Osteocyte (in vitro differentiated cells): ENCODE data around the gene NR4A1. TPM values are rescaled to one million over a fixed set of nuclear protein-coding genes. Genes with fewer than 3 reads are reported as not detected.

Source experiments
- DNase-seq: peaks from one replicate; pipeline ENCODE4 v3.0.0; 2021; ENCODE audit warnings: mixed read lengths; ENCODE audit not compliant: unreplicated experiment; ENCODE audit errors: extremely low spot score
- H3K27ac Mint-ChIP-seq: one replicate; pipeline ENCODE4 v1.8.0; 2021; ENCODE audit warnings: mild to moderate bottlenecking, mixed read lengths; ENCODE audit not compliant: unreplicated experiment
- H3K27me3 Mint-ChIP-seq: one replicate; pipeline ENCODE4 v1.8.0; 2021; ENCODE audit warnings: mixed read lengths; ENCODE audit not compliant: unreplicated experiment
- H3K36me3 Mint-ChIP-seq: one replicate; pipeline ENCODE4 v1.8.0; 2021; ENCODE audit warnings: mixed read lengths; ENCODE audit not compliant: unreplicated experiment
- H3K4me1 Mint-ChIP-seq: one replicate; pipeline ENCODE4 v1.8.0; 2021; ENCODE audit warnings: mixed read lengths; ENCODE audit not compliant: unreplicated experiment
- H3K4me3 Mint-ChIP-seq: one replicate; pipeline ENCODE4 v1.8.0; 2021; ENCODE audit warnings: mild to moderate bottlenecking, moderate library complexity, mixed read lengths; ENCODE audit not compliant: unreplicated experiment
- H3K9me3 Mint-ChIP-seq: one replicate; pipeline ENCODE4 v1.8.0; 2021; ENCODE audit warnings: mixed read lengths; ENCODE audit not compliant: unreplicated experiment
- total RNA-seq: library from RNA; stranded (reverse); gene quantifications from 2 replicates; pipeline ENCODE4 v1.2.1, GENCODE V29; 2021
- TF ChIP-seq, protein P1 (sequence below): fragments of 200-600 bp; sonication (generic); IDR thresholded peaks from 2 replicates; pipeline ENCODE4 v1.5.0; 2021; ENCODE audit warnings: antibody characterized with exemption, mild to moderate bottlenecking, moderate library complexity

The NR4A1 gene
- total RNA-seq, 1 donor from 2014 or later, result 13.0 TPM

DNA sequence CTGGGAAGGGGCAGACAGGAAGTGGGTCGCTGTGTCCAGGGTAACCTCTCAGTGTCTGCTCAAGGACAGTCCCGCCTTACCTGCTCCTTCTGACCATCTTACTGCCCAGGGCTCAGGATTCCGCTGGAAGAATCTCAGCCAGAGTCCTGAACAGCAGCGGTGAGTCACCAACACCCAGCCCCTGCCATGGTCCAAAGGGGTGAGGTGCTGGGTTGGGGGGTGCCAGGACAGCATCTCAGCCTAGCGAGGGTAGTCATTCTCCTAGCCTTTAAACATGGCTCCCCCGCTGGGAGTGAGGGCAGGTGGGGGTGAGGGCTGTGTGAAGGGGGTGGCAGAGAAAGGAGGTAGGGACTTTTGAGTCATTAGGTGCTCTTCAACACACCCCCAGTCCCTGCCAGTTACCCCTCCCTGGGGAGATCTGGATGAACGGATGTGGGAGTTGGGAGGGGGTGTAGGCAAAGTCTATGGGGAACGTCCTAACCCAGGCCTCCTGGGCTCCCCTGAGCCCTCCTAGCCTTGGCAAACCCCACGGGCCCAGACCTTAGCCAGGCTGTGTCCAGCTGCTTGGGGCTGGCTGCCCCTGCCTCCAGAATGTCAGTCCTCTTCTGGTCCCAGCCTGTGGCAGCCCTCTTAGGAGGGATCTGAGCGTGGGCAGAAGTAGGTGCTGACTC is 42.0 kb upstream of the NR4A1 start:
- no peak for DNase-seq
- Mint-ChIP-seq H3K36me3 (peaks cover 2% of the 10 kb centered on the region), H3K27ac (peak overlapping the region; percentile 89), H3K4me3 (no peak overlapping the region), H3K9me3 (no peaks in the 10 kb centered on the region), H3K4me1 (peaks cover 37% of the 10 kb centered on the region), H3K27me3 (no peaks in the 10 kb centered on the region)
- TF ChIP-seq, protein P1, sequence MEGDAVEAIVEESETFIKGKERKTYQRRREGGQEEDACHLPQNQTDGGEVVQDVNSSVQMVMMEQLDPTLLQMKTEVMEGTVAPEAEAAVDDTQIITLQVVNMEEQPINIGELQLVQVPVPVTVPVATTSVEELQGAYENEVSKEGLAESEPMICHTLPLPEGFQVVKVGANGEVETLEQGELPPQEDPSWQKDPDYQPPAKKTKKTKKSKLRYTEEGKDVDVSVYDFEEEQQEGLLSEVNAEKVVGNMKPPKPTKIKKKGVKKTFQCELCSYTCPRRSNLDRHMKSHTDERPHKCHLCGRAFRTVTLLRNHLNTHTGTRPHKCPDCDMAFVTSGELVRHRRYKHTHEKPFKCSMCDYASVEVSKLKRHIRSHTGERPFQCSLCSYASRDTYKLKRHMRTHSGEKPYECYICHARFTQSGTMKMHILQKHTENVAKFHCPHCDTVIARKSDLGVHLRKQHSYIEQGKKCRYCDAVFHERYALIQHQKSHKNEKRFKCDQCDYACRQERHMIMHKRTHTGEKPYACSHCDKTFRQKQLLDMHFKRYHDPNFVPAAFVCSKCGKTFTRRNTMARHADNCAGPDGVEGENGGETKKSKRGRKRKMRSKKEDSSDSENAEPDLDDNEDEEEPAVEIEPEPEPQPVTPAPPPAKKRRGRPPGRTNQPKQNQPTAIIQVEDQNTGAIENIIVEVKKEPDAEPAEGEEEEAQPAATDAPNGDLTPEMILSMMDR, result no peak

DNA sequence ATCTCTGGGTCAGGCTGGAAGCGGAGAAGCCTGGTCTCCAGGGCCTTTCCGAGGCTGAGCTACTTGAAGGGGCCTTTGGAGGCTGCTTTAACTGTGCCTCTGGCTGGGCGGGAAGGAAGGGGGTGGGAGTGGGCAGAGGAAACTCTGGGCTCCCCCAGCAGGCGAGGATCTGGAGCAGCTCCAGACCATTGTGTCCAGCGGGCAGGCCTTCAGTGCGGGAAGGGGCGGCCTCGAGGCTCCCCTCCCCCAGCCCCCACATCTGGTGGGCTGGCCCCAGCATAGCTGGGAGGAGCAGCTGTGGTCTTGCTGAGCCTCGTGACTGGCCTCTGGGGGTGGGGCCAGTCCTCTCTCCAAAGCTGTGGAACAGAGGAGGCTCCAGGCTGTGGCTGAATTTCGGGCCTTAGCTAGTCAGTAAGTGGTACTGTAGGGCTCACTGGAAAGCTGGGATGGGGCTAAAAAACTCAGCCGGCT is 41.1 kb upstream of the NR4A1 start:
- no peaks in the 10 kb centered on the region for H3K9me3 Mint-ChIP-seq
- H3K27me3 Mint-ChIP-seq, result no peaks in the 10 kb centered on the region
- H3K27ac Mint-ChIP-seq, result peak overlapping the region; percentile 89
- peak overlapping the region; percentile 55 for H3K4me3 Mint-ChIP-seq
- TF ChIP-seq, protein P1, result no peak
- H3K36me3 Mint-ChIP-seq, result peaks cover 2% of the 10 kb centered on the region
- peak; percentile 95 for DNase-seq
- peaks cover 36% of the 10 kb centered on the region for H3K4me1 Mint-ChIP-seq

DNA sequence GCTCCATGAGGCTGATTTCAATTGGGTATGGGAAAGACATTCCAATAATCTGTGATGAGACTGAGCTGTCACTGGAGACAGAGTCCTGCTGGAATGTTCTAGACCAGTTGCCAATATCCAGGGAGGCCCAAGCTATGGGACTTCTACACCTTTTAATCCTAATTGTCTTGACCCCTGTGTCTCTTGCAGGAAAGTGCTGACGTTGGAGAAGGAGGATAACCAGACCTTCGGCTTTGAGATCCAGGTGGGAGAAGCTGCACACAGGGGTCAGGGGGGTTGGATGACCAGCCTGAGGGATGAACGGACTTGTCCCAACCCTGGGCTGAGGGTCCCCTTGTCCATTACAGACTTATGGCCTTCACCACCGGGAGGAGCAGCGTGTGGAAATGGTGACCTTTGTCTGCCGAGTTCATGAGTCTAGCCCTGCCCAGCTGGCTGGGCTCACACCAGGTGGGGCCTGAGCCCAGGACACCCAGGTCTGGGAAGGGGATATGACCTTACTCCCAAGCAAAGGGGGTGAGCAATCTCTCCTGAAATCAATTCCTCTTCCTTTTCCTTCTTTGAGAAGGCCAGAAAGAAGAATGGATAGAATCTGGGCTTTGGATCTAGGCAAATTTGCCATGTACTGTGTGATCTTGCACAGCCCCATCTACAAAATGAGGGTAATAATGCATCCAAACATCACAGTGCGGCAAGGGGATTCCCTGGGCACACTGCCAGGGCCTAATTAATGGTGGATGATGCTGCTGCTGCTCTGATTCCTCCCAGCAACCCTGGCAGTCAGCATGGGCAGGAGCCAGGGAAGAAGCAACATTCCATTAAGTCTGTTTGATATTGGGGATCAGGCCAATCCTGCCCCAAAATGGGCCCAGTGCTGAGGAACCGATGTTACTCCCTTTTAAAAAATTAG is 40.3 kb upstream of the NR4A1 start:
- no peak for DNase-seq
- TF ChIP-seq, protein P1, result no peak
- Mint-ChIP-seq H3K27ac (peak overlapping the region; percentile 89), H3K9me3 (no peaks in the 10 kb centered on the region), H3K4me1 (peaks cover 36% of the 10 kb centered on the region), H3K27me3 (no peaks in the 10 kb centered on the region), H3K4me3 (peak overlapping the region; percentile 35), H3K36me3 (peaks cover 2% of the 10 kb centered on the region)

DNA sequence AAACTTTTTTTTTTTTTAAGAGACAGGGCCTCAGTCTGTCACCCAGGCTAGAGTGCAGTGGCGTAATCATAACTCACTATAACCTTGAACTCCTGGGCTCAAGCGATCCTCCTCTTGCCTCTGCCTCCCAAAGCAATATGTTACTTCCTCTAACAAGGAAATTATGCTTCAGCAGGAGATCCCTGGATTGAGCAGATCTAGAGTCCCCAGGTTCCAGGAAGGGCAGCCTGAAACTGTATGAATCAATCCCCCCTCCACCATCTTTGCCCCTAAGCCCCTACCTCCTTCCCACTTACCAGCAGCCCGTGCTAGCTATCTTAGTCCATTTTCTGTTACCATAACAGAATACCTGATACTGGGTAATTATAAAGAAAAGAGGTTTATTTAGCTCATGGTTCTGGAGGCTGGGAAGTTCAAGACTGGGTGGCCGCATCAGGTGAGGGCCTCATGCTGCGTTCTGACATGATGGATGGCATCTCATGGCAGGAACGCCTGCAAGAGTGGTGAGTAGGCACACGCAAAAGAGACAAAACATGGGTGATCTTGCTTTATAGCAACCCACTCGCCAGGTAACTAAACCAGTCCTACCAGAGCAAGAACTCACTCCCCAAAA is 39.5 kb upstream of the NR4A1 start:
- DNase-seq, result no peak
- TF ChIP-seq, protein P1, result no peak
- no peak overlapping the region for H3K4me3 Mint-ChIP-seq
- H3K27ac Mint-ChIP-seq, result no peak overlapping the region
- no peaks in the 10 kb centered on the region for H3K9me3 Mint-ChIP-seq
- peaks cover 33% of the 10 kb centered on the region for H3K4me1 Mint-ChIP-seq
- H3K27me3 Mint-ChIP-seq, result no peaks in the 10 kb centered on the region
- H3K36me3 Mint-ChIP-seq, result peaks cover 2% of the 10 kb centered on the region
